CD4-positive, alpha-beta T cell treated with Interleukin-17A for 1 hour (primary cell): Measurements from ENCODE around the gene CACNA1D.

ENCODE experiments used
- DNase-seq: peaks from one replicate; pipeline ENCODE4 v3.0.0-alpha.2; 2020

The CACNA1D gene

GRCh38 chr3:53581671-53582070 is 87.3 kb downstream of the CACNA1D start:
- DNase-seq, result no peak

DNA sequence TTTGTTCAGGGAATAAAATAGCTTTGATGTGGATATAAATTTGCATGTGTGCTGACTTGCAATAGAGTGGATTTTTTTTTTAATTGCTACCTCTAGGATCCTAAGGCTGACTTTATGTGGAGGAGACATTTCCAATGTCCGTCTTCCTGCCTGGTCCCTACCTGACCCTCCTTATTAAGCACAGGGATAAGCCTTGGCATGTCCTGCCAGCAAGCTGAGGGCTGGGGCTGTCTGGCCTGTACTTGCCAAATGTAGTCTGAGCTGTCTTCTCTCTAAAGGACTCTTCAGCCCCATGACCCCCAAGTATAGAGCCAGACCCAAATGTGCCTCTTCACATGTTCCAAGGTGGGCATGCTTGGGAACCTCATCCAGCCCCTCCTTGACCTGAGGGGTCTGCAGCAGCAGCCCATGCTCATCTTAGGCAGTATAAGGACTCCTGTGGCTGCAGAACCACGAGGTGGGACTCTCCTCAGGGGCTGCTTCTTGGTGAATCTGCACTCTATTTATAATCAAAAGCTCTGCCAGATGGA is 88.8 kb downstream of the CACNA1D start:
- DNase-seq, result no peak

- DNase-seq, result no peak
These were observed 90.6 kb downstream of the CACNA1D start for GRCh38 chr3:53585049-53585448.

DNA sequence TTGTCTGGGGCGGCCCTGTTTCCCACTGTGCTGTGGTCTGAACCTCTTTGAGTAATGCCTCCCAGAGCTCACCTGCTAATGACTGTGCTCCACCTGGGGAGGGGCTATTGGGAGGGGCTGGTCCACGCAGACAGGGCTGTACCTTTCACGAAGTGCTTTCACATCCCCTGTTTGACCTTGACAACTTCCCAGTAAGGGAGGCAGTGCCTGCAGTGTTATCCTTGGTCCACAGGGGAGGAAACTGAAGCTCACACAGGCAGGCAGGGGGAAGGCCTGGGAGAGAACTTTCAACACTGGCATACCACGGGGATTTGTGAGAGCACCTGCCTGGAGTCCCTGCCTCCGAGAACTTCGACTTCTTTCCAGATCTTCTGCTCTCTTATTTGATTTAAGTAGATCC is 91.2 kb downstream of the CACNA1D start:
- DNase-seq, result no peak

DNA sequence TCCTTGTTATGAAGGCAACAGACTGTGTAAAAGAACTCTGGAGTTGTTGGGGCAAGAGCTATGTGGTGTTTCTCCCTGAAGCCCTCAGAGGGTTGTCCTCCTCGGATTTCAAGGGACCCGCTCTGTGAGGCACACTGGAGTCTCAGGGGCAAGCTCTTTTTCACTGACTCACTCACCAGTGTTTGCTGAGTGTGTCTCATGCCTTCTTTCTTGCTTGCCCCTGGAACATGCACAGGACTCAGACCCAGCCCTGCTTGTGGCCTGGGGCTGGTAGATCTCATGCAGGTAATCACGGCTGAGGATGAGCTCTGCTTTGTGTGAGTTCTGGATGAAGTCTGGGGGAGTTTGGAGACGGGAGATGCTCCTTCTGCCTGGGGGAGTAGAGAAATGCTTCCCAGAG is 93.7 kb downstream of the CACNA1D start:
- no peak for DNase-seq

GRCh38 chr3:53589201-53589600 is 94.8 kb downstream of the CACNA1D start:
- DNase-seq, result no peak

- no peak for DNase-seq
These were observed 95.4 kb downstream of the CACNA1D start for GRCh38 chr3:53589806-53590205.

GRCh38 chr3:53590606-53591005 is 96.2 kb downstream of the CACNA1D start:
- DNase-seq, result no peak

DNA sequence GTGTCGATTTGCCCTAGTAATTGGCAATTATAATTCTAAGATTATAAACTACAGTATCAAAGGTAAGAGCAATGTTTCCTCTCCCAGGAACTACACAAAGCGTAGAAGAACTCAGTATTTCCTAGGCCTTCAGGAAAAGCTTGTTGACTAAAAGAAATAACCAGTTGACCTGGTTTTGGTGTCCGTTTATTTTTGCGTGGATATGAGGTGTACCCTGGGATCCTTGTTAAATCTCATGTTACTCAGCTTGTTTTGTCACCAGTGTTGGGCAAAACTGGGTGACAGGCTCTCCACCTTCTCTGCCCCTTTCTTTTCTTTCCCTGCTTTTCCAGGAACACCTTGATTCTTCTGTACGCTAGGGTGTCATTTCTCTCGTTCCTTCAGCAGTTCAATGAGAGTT is 97.2 kb downstream of the CACNA1D start:
- DNase-seq, result no peak

- no peak for DNase-seq
These were observed 98.5 kb downstream of the CACNA1D start for GRCh38 chr3:53592862-53593261.

DNA sequence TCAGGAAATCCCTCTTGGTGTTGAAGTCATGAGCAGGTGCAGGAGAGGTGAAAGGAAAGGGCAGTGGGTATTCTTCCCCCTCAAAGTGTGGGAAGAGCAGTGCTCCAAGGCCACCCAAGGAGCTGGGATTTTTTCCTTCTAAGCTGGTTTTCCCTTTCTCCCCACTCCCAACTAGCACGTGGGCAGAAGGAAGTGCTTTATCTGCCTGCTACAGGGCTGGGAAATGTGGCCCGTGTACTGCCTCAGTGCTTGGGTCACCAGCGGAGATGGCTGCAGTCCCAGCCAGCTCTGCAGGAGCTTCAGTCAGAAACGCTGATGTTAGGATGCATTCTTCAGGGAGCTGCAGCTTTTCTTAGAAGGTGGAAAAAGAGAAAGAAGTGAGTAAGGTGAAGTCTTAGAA is 99.2 kb downstream of the CACNA1D start:
- DNase-seq, result no peak

- DNase-seq, result no peak
These were observed 99.9 kb downstream of the CACNA1D start for GRCh38 chr3:53594276-53594675.

DNA sequence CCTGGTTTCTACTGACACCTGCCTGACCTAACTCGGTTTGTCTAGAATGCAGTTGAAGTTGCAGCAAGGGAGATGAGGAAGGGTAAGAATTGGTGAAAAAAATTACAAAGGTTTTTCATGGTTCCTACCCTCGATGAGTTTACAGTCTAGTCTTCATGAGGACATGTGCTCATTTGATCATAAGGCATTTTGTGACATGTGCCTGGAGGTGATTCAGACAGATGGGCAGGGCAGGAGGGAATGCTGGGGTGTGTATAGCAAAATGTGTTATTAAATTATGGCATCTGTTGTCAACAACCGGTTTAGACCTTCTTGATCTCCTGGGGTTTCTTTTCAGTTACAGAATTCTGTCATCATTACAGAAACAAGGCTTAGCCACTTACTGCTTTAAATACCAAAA is 101.2 kb downstream of the CACNA1D start:
- no peak for DNase-seq

DNA sequence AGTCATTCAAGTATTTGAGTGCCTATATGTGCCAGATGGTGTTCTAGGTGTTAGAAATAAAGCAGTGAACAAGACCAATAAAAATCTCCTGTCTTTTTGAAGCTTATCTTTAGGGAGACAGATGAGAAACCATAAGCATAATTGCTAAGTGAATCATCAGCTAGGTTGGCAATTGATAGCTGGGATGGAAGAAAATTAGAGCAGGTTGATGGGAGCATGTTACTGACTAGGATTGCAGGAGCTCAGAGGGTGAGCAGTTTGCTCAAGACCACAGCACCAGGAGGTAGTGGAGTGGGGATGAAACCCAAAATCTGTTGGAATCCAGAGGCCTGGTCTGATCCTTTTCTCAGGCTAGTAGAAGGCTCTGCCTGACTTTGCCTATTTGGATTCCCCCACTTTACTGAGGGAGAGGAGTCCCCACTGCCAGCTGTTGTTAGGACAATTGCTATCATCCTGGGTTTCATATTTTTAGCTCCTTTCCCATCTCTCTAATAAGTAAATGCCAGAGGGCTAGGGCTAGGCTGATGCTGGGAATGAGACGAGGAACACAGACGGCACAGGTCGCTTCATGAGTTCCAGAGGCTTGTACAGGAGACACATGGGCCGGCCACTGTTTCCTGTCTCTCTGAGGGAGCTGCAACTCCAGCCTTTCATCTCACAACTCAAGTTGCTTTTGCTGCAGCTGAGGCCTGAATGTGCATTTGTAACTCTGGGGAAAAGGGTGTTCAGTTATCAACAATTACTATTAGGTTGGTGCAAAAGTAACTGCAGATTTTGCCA is 102.9 kb downstream of the CACNA1D start:
- no peak for DNase-seq

DNA sequence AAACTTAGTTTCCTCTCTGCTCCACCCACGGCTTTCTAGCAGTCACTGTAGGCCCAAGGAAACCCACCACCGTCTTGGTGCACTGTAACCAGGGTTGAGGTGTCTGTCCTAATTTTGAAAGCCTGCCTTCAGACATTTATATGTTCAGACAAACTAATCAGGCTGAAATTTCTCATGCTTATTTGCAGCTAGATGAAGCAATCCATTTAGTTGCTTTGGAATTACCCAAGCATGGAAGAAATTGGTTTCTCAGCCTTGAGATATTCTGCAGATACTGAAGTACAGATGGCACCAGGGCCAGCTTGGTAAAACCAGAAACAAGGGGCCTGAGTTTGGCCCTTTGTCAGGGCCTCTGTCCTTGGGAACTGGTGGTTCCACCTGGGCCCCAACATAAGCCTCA is 105.4 kb downstream of the CACNA1D start:
- DNase-seq, result no peak

- DNase-seq, result no peak
These were observed 108.5 kb downstream of the CACNA1D start for GRCh38 chr3:53602866-53603265.

- DNase-seq, result no peak
These were observed 109.8 kb downstream of the CACNA1D start for GRCh38 chr3:53604232-53604631.

- no peak for DNase-seq
These were observed 112.4 kb downstream of the CACNA1D start for GRCh38 chr3:53606793-53607192.

GRCh38 chr3:53612508-53612907 is 118.1 kb downstream of the CACNA1D start:
- DNase-seq, result no peak

DNA sequence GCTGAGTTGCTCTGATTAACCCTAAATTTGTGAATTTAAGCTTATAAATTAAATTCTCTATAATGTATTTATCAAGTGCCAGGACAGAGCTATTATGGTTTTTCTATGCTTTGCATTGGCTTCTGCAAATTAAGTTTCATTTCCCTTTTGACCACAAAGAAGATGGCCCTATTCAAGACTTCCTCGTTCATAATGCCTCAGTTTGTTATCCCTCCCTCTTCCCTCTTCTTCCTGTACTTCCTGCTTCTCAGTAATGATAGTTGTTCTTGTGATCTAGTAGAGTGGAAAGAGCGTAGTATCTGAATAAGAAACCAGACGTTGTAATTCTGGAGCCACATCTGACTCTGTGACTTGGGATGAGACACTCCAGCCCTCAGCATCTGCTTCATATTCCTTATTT is 118.7 kb downstream of the CACNA1D start:
- DNase-seq, result peak; percentile 3

DNA sequence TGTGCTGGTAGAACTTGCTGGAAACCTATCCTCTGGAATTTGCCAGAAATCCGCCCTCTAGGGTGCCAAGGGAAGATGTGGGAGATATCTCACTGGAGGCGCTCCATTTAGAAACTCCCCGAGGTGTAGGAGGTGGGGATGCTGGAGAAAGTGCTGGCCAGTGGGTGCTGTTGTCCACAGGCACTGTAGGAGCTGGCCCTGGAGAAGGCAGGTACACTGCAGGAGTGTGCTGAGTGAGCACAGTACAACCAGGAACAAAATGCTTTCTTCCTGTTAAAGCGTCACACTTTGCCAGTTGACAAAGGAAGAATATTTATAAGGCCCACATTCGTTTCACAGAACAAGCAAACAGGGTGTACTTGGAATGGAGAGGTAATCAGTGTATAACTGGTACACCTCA is 119.9 kb downstream of the CACNA1D start:
- no peak for DNase-seq

DNA sequence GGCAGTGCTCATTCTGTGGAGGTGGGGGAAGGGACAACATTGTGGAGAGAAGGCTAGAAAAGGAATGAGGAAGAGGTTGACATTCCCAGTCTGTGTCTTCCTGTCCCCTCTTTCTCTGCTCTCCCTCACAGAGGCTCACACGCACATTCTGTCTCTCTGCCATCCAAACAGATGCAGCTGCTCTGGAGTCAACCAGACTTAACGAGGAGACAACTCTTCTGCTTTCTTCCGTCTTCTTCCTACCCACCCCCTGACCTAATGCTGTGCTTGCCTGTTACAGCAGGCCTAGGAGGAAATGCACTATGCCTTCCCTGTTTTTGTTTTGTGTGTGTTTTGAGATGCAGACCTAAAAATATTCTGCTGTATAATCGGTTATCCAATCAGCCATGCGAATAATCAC is 121.9 kb downstream of the CACNA1D start:
- DNase-seq, result no peak

GRCh38 chr3:53616971-53617892 is 122.8 kb downstream of the CACNA1D start:
- no peak for DNase-seq
